Mammary epithelial cell (primary cell): ENCODE results near the gene NEDD9.

Experiments
- CTCF ChIP-seq, 2 donors: IDR thresholded peaks in 1 of 2; conservative IDR thresholded peaks in 1 of 2; 2 replicates each; pipeline ENCODE4 v1.5.1; 2011 to 2012; ENCODE audit warnings: inconsistent platforms in 2 of 2, low read length in 2 of 2, mild to moderate bottlenecking in 2 of 2, control low read depth in 1 of 2, low read depth in 1 of 2; ENCODE audit not compliant: insufficient read depth in 1 of 2; ENCODE audit errors: extremely low read depth in 1 of 2
- EZH2 ChIP-seq: IDR thresholded peaks from 2 replicates; pipeline ENCODE4 v1.6.1; 2012; ENCODE audit warnings: low read length, inconsistent platforms, borderline replicate concordance

GRCh38 chr6:11221623-11222384 lies 10.7 kb downstream of the NEDD9 start:
- no peak for TF ChIP-seq CTCF (conservative IDR thresholded peaks at IDR 0.05 in 1 of 2, IDR thresholded peaks at IDR 0.05 in 1 of 2; ENCODE audit: extremely low read depth in 1 of 2, insufficient read depth in 1 of 2, low read depth in 1 of 2, low read length in 2 of 2)
- TF ChIP-seq EZH2 = no peak
